ENCODE results near the gene ANK2.

GRCh38 chr4:113288257-113288656 lies 238.8 kb downstream of the ANK2 start:
- TF ChIP-seq CTCF (IDR thresholded peaks at IDR 0.05) (no peak), POLR2A (IDR thresholded peaks at IDR 0.05) (no peak)

Measured in thyroid gland (tissue), 4 donors.